Panc1 (cell line): Measurements from ENCODE around the gene SNU13. TPM values are rescaled to one million over a fixed set of nuclear protein-coding genes. Genes with fewer than 3 reads are reported as not detected.

Experiments
- ATAC-seq: fragments of 200-7000 bp; cut with Tn5 transposase; 2 replicates; pipeline ENCODE4 v1.9.1; 2020; ENCODE audit warnings: mild to moderate bottlenecking, moderate library complexity
- BruUV-seq: library from RNA; stranded (reverse); fragments of 400-500 nt; replicated peaks from 2 replicates; lab custom pipeline; 2021; lab: Mats Ljungman, UMichigan
- CTCF ChIA-PET: fragments of 300-600 bp; sonication (Branson Sonifier 250); formaldehyde crosslinking; loops from one replicate; lab custom pipeline; 2022; ENCODE audit warnings: antibody characterized with exemption; lab: Charles Lee
- POLR2A ChIA-PET: fragments of 300-600 bp; sonication (Branson Sonifier 250); formaldehyde crosslinking; loops from one replicate; lab custom pipeline; 2022; ENCODE audit warnings: antibody characterized with exemption; lab: Charles Lee
- DNase-seq: peaks from one replicate; pipeline ENCODE4 v3.0.0-alpha.2; 2010; ENCODE audit warnings: low read depth, low spot score
- H3K27ac ChIP-seq: 2 replicates; pipeline ENCODE4 v1.5.1; 2011; ENCODE audit warnings: mild to moderate bottlenecking, low read length, inconsistent platforms
- H3K27me3 ChIP-seq: fragments of 200-500 bp; sonication (Bioruptor generic); 2 replicates; pipeline ENCODE4 v1.6.0; 2014; ENCODE audit warnings: low read length, inconsistent platforms; ENCODE audit not compliant: control insufficient read depth, insufficient read depth
- H3K36me3 ChIP-seq: fragments of 200-500 bp; sonication (Bioruptor generic); 2 replicates; pipeline ENCODE4 v1.5.1; 2014; ENCODE audit warnings: inconsistent platforms, mild to moderate bottlenecking, low read length, moderate library complexity; ENCODE audit not compliant: control insufficient read depth, insufficient read depth
- H3K4me1 ChIP-seq: 2 replicates; pipeline ENCODE4 v1.5.1; 2011; ENCODE audit warnings: inconsistent platforms, mild to moderate bottlenecking, low read length, moderate library complexity; ENCODE audit not compliant: control insufficient read depth, insufficient read depth
- H3K4me3 ChIP-seq, 2 experiments: 2 replicates each; pipeline ENCODE4 v1.5.1; 2011 to 2012; ENCODE audit warnings: low read depth in 2 of 2, low read length in 2 of 2, mild to moderate bottlenecking in 2 of 2, inconsistent platforms in 1 of 2, moderate library complexity in 1 of 2
- H3K9me3 ChIP-seq: fragments of 200-500 bp; sonication (Bioruptor generic); 2 replicates; pipeline ENCODE4 v1.5.1; 2014; ENCODE audit warnings: low read depth, mild to moderate bottlenecking, inconsistent platforms, low read length, moderate library complexity; ENCODE audit not compliant: control insufficient read depth, insufficient read depth
- POLR2AphosphoS5 ChIP-seq: IDR thresholded peaks from 2 replicates; pipeline ENCODE4 v1.6.1; 2012; ENCODE audit warnings: mild to moderate bottlenecking, low read depth, low read length, moderate library complexity
- SIN3A ChIP-seq: IDR thresholded peaks from 2 replicates; pipeline ENCODE4 v1.6.1; 2012; ENCODE audit warnings: low read depth, mild to moderate bottlenecking, low read length, moderate library complexity, borderline replicate concordance; ENCODE audit not compliant: insufficient read depth
- TCF7L2 ChIP-seq: IDR thresholded peaks from 2 replicates; pipeline ENCODE4 v1.6.1; 2011; ENCODE audit warnings: mild to moderate bottlenecking, low read depth, low read length, inconsistent platforms
- in situ Hi-C: cut with HindIII; loops from 2 replicates; pipeline ENCODE4 v1.10.0; 2016; ENCODE audit warnings: low sequenced_read_pairs, low pct_unique_long_range_greater_than_20kb
- intact Hi-C: fragments of 100-400 bp; cut with micrococcal nuclease; formaldehyde crosslinking; loops from one replicate; pipeline ENCODE4 v1.10.0; 2022; ENCODE audit not compliant: unreplicated experiment
- total RNA-seq: library from RNA; stranded (reverse); gene quantifications from one replicate; pipeline ENCODE4 v1.2.1, GENCODE V29; 2021; ENCODE audit not compliant: unreplicated experiment
- TF ChIP-seq, protein P1 (sequence below): fragments of 450-650 bp; IDR thresholded peaks from 2 replicates; pipeline ENCODE4 v1.5.1; 2017; ENCODE audit warnings: mild to moderate bottlenecking
- TF ChIP-seq, protein P2 (sequence below), 2 experiments: IDR thresholded peaks; 2 replicates each; pipeline ENCODE4 v1.6.1; 2011 to 2012; ENCODE audit warnings: low read depth in 2 of 2, control low read depth in 1 of 2, low read length in 1 of 2, mild to moderate bottlenecking in 1 of 2, moderate library complexity in 1 of 2; ENCODE audit not compliant: insufficient read depth in 1 of 2

Gene SNU13
- total RNA-seq, 1 experiment from 2014 or later: 113 TPM

DNA sequence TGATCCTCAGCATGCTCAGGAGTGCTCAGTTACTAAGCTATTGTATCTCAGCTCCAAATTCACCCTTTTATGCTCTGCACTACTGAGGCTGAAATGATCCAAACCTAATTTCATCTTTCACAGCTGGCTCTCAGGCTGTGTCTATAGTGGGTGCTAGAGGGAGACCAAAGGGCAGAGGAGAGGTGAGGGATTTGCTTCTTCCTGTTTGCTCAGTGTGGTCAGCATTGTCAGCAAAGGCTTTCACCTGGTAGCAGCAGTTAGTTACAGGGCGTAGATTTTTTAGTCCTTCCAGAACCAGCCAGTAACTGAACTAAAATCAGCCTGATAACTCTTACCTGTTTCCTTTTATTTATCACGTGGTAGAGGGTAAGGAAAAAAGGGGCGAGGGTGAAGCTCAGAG is 34.3 kb downstream of the SNU13 start:
- TF ChIP-seq SIN3A: no peak
- no peak for TF ChIP-seq TCF7L2
- BruUV-seq: no TSS peak
- DNase-seq (no peak), ATAC-seq (no peak)
- Histone ChIP-seq H3K4me3 (no peak overlapping the region), H3K9me3 (no peaks in the 10 kb centered on the region), H3K27ac (no peak overlapping the region), H3K27me3 (no peaks in the 10 kb centered on the region), H3K36me3 (peaks cover 23% of the 10 kb centered on the region), H3K4me1 (no peaks in the 10 kb centered on the region)
- in situ Hi-C loops (no loop called here), intact Hi-C loops (no loop called here)
- ChIA-PET POLR2A (no interaction called here), CTCF (no interaction called here)

DNA sequence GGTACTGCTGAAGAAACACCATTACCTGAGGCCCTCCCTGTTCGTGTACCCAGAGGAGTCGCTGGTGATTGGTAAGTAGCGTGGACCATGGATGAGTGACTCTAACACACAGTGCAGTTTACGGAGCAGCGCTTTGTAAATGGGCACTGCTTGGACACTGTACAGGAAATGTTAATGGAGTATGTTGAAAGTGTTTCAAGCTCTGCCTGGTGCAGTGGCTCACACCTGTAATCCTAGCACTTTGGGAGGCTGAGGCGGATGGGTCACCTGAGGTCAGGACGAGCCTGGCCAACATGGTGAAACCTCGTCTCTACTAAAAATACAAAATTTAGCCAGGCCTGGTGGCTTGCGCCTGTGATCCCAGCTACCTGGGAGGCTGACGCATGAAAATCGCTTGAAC is 37.8 kb downstream of the SNU13 start:
- no peak for TF ChIP-seq SIN3A
- TF ChIP-seq TCF7L2: no peak
- TF ChIP-seq, protein P1, sequence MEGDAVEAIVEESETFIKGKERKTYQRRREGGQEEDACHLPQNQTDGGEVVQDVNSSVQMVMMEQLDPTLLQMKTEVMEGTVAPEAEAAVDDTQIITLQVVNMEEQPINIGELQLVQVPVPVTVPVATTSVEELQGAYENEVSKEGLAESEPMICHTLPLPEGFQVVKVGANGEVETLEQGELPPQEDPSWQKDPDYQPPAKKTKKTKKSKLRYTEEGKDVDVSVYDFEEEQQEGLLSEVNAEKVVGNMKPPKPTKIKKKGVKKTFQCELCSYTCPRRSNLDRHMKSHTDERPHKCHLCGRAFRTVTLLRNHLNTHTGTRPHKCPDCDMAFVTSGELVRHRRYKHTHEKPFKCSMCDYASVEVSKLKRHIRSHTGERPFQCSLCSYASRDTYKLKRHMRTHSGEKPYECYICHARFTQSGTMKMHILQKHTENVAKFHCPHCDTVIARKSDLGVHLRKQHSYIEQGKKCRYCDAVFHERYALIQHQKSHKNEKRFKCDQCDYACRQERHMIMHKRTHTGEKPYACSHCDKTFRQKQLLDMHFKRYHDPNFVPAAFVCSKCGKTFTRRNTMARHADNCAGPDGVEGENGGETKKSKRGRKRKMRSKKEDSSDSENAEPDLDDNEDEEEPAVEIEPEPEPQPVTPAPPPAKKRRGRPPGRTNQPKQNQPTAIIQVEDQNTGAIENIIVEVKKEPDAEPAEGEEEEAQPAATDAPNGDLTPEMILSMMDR: no peak
- no peak for TF ChIP-seq POLR2AphosphoS5
- TF ChIP-seq, protein P2, sequence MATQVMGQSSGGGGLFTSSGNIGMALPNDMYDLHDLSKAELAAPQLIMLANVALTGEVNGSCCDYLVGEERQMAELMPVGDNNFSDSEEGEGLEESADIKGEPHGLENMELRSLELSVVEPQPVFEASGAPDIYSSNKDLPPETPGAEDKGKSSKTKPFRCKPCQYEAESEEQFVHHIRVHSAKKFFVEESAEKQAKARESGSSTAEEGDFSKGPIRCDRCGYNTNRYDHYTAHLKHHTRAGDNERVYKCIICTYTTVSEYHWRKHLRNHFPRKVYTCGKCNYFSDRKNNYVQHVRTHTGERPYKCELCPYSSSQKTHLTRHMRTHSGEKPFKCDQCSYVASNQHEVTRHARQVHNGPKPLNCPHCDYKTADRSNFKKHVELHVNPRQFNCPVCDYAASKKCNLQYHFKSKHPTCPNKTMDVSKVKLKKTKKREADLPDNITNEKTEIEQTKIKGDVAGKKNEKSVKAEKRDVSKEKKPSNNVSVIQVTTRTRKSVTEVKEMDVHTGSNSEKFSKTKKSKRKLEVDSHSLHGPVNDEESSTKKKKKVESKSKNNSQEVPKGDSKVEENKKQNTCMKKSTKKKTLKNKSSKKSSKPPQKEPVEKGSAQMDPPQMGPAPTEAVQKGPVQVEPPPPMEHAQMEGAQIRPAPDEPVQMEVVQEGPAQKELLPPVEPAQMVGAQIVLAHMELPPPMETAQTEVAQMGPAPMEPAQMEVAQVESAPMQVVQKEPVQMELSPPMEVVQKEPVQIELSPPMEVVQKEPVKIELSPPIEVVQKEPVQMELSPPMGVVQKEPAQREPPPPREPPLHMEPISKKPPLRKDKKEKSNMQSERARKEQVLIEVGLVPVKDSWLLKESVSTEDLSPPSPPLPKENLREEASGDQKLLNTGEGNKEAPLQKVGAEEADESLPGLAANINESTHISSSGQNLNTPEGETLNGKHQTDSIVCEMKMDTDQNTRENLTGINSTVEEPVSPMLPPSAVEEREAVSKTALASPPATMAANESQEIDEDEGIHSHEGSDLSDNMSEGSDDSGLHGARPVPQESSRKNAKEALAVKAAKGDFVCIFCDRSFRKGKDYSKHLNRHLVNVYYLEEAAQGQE (IDR thresholded peaks at IDR 0.05; ENCODE audit: insufficient read depth in 1 of 2, low read depth in 2 of 2, low read length in 1 of 2): no peak
- ATAC-seq (no peak), DNase-seq (no peak)
- Histone ChIP-seq H3K36me3 (peaks cover 28% of the 10 kb centered on the region), H3K27ac (no peak overlapping the region), H3K9me3 (no peaks in the 10 kb centered on the region), H3K27me3 (no peaks in the 10 kb centered on the region), H3K4me1 (no peaks in the 10 kb centered on the region), H3K4me3 (no peak overlapping the region)
- ChIA-PET CTCF (no interaction called here), POLR2A (interaction anchor here (0.6 to 0.9 kb wide), 2 partner anchors 9 to 34 kb away, joined by 5 to 12 read pairs; no protein-coding TSS in a partner anchor)
- in situ Hi-C loops: no loop called here
- no TSS peak for BruUV-seq
- intact Hi-C loops: no loop called here

DNA sequence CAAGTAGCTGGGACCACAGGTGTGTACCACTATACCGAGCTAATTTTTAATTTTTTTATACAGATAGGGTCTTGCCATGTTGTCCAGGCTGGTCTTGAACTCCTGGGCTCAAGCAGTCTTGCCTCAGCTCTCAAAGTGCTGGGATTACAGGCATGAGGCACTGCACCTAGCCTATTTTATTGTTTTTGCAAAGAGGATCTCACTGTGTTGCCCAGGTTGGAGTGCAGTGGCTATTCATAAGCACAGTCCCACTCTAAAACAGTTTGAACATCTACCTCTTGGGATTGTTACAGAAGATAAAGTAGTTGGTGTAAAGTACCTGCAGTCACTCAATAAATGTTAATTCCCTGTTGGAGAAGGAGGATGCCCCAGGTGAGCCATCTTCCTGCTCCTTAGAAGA is 38.4 kb downstream of the SNU13 start:
- no TSS peak for BruUV-seq
- H3K27ac ChIP-seq: no peak overlapping the region
- CTCF ChIA-PET: no interaction called here
- H3K4me1 ChIP-seq: no peaks in the 10 kb centered on the region
- peaks cover 28% of the 10 kb centered on the region for H3K36me3 ChIP-seq
- no peak overlapping the region for H3K4me3 ChIP-seq
- no peaks in the 10 kb centered on the region for H3K9me3 ChIP-seq
- no peak for ATAC-seq
- in situ Hi-C loops (no loop called here), intact Hi-C loops (no loop called here)
- H3K27me3 ChIP-seq: no peaks in the 10 kb centered on the region
- POLR2A ChIA-PET: no interaction called here
- DNase-seq: no peak
- TF ChIP-seq, protein P1: no peak
- TF ChIP-seq SIN3A: no peak
- TF ChIP-seq POLR2AphosphoS5: no peak
- TF ChIP-seq, protein P2 (IDR thresholded peaks at IDR 0.05; ENCODE audit: insufficient read depth in 1 of 2, low read depth in 2 of 2, low read length in 1 of 2): no peak
- no peak for TF ChIP-seq TCF7L2
